ES-I3 (cell line): Measurements from ENCODE around the gene RHOBTB1.

ENCODE experiments used
- H3K36me3 ChIP-seq: 2 replicates; pipeline ENCODE4 v1.6.1; 2013; ENCODE audit warnings: mild to moderate bottlenecking, low read length, control low read depth, moderate library complexity; ENCODE audit not compliant: insufficient read depth
- H3K4me1 ChIP-seq: 2 replicates; pipeline ENCODE4 v1.6.1; 2013; ENCODE audit warnings: mild to moderate bottlenecking, control low read depth, low read length; ENCODE audit not compliant: insufficient read depth
- H3K9ac ChIP-seq: 2 replicates; pipeline ENCODE4 v1.6.1; 2013; ENCODE audit warnings: low read depth, mild to moderate bottlenecking, low read length, moderate library complexity
- H3K9me3 ChIP-seq: 2 replicates; pipeline ENCODE4 v1.6.1; 2013; ENCODE audit warnings: mild to moderate bottlenecking, low read length, moderate library complexity; ENCODE audit not compliant: control insufficient read depth, insufficient read depth

The RHOBTB1 gene

GRCh38 chr10:60896033-60896432 is 48.0 kb downstream of the RHOBTB1 start:
- no peak overlapping the region for H3K9ac ChIP-seq
- H3K9me3 ChIP-seq, result no peaks in the 10 kb centered on the region
- H3K36me3 ChIP-seq, result no peaks in the 10 kb centered on the region
- no peaks in the 10 kb centered on the region for H3K4me1 ChIP-seq

- no peaks in the 10 kb centered on the region for H3K9me3 ChIP-seq
Observed at GRCh38 chr10:60894786-60895185, 49.2 kb downstream of the RHOBTB1 start.

DNA sequence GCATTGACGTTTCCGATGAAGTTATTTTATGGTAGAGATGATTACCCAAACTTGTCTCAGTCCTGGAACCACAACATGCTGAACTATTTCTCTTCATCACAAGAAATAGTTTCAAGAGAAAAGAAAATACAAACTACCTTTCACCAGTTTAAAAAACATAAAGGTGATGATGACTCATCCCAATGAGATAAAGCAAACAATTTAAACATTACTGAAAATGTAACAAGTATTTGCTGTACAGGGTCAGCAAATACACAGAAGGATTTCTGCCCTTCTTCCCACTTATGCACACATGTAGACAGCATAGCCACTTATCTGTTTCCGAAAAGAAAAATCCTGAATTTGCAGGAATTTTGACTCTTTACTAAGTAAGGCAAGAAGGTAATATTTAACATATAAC is 50.8 kb downstream of the RHOBTB1 start:
- Histone ChIP-seq H3K36me3 (no peaks in the 10 kb centered on the region), H3K9ac (no peak overlapping the region), H3K4me1 (no peaks in the 10 kb centered on the region), H3K9me3 (no peaks in the 10 kb centered on the region)

More at GRCh38 chr10:60894786-60895185, 49.2 kb downstream of the RHOBTB1 start:
- Histone ChIP-seq H3K36me3 (no peaks in the 10 kb centered on the region), H3K9ac (no peak overlapping the region), H3K4me1 (no peaks in the 10 kb centered on the region)

DNA sequence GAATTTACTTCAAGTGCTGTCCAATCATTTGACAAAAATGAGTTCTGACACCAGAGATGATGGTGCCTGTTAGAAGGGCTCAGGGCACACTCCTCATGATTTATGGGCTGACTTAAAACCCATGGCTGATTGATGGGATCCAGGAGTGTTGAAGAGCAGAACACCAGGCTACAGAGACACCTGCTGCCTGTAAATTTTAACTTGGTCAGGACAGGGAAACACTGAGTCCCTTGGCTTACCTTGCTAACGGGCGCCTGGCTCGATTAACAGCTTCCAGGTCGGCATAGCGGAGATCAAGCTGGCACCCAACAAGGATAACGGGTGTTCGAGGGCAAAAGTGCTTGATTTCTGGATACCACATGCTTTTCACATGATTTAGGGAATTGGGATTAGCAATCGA is 51.4 kb downstream of the RHOBTB1 start:
- H3K4me1 ChIP-seq, result no peaks in the 10 kb centered on the region
- peaks cover 3% of the 10 kb centered on the region; the same call in 1 of the 2 replicates for H3K36me3 ChIP-seq

GRCh38 chr10:60890811-60891210 is 53.2 kb downstream of the RHOBTB1 start:
- Histone ChIP-seq H3K36me3 (peaks cover 3% of the 10 kb centered on the region; the same call in 1 of the 2 replicates), H3K9ac (no peak overlapping the region), H3K9me3 (no peaks in the 10 kb centered on the region), H3K4me1 (no peaks in the 10 kb centered on the region)

More for the DNA sequence above, 51.4 kb downstream of the RHOBTB1 start:
- H3K9me3 ChIP-seq, result no peaks in the 10 kb centered on the region
- no peak overlapping the region for H3K9ac ChIP-seq

DNA sequence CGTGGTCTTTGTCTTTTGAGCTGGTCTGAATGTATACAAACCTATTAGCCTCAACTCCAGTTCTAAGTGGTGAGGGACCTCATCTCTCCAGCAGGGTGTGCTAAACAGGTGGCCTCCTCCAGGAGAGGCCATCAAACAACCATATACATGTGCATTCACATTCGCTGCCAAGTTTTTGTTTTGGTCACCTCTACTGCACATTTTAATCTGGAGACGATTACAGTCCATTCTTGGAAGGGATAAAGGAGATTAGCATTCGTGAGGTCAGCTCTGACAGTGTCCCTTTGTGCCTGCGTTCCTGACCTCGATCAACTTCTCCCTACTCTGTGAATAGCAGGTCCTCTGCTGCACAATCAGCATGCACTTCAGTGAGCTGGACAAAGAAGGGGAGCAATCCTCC is 60.8 kb downstream of the RHOBTB1 start:
- no peak overlapping the region for H3K9ac ChIP-seq
- H3K36me3 ChIP-seq, result peaks cover 3% of the 10 kb centered on the region; the same call in 1 of the 2 replicates
- peaks cover 8% of the 10 kb centered on the region; the same call in 1 of the 2 replicates for H3K4me1 ChIP-seq
- no peaks in the 10 kb centered on the region for H3K9me3 ChIP-seq

- Histone ChIP-seq H3K9me3 (no peaks in the 10 kb centered on the region; the same call in 1 of the 2 replicates), H3K36me3 (no peaks in the 10 kb centered on the region), H3K9ac (no peak overlapping the region), H3K4me1 (peaks cover 10% of the 10 kb centered on the region; the same call in 1 of the 2 replicates)
Observed at GRCh38 chr10:60878224-60878623, 65.8 kb downstream of the RHOBTB1 start.

DNA sequence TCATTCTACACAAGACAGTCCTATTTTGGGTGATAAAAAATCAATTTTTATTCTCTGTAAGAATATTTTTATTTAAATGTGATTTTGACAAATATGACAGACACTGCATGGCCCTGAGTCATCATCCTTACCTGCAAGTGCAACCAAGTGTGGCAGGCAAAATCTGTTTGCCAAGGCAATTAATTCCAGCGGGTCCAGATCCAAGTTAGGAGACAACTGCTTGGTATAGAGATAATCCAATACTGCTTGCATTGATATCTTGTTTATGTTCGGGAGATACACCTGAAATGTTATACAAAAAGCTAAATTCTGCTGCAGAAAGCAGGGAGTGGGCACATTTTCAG is 66.2 kb downstream of the RHOBTB1 start:
- no peaks in the 10 kb centered on the region for H3K36me3 ChIP-seq
- no peaks in the 10 kb centered on the region; the same call in 1 of the 2 replicates for H3K9me3 ChIP-seq
- H3K9ac ChIP-seq, result no peak overlapping the region
- H3K4me1 ChIP-seq, result peaks cover 10% of the 10 kb centered on the region; the same call in 1 of the 2 replicates

GRCh38 chr10:60877061-60877776 is 66.8 kb downstream of the RHOBTB1 start:
- no peak overlapping the region for H3K9ac ChIP-seq
- peaks cover 10% of the 10 kb centered on the region; the same call in 1 of the 2 replicates for H3K4me1 ChIP-seq
- H3K36me3 ChIP-seq, result no peaks in the 10 kb centered on the region
- no peaks in the 10 kb centered on the region; the same call in 1 of the 2 replicates for H3K9me3 ChIP-seq

GRCh38 chr10:60873758-60874157 is 70.2 kb downstream of the RHOBTB1 start:
- Histone ChIP-seq H3K9me3 (no peaks in the 10 kb centered on the region; the same call in 1 of the 2 replicates), H3K36me3 (no peaks in the 10 kb centered on the region), H3K9ac (no peak overlapping the region), H3K4me1 (peaks cover 18% of the 10 kb centered on the region)

GRCh38 chr10:60872451-60872850 is 71.5 kb downstream of the RHOBTB1 start:
- Histone ChIP-seq H3K9me3 (no peaks in the 10 kb centered on the region; the same call in 1 of the 2 replicates), H3K36me3 (no peaks in the 10 kb centered on the region), H3K4me1 (peaks cover 18% of the 10 kb centered on the region)

GRCh38 chr10:60871215-60871614 is 72.8 kb downstream of the RHOBTB1 start:
- Histone ChIP-seq H3K4me1 (peaks cover 18% of the 10 kb centered on the region), H3K36me3 (no peaks in the 10 kb centered on the region), H3K9me3 (no peaks in the 10 kb centered on the region; the same call in 1 of the 2 replicates), H3K9ac (no peak overlapping the region)

More at GRCh38 chr10:60872451-60872850, 71.5 kb downstream of the RHOBTB1 start:
- H3K9ac ChIP-seq, result no peak overlapping the region

DNA sequence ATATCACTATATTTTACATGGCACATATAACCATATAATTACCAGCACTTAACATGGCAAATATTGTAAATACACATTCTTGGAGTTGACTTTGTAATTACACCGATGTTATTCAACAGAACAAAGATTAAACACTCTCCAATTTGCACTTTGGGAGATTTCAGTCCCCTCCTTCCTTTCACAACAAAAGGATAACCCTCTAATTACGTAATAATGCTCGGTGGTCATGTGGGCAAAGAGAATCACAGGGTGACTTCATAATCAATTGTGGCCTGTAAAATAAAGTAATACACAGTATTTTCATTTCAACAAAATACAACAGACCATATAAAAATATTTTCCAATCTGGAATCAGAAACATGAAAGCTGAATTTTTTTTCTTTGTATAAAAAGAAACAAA is 73.2 kb downstream of the RHOBTB1 start:
- H3K4me1 ChIP-seq, result peaks cover 18% of the 10 kb centered on the region
- no peaks in the 10 kb centered on the region for H3K36me3 ChIP-seq
- no peak overlapping the region for H3K9ac ChIP-seq
- no peaks in the 10 kb centered on the region; the same call in 1 of the 2 replicates for H3K9me3 ChIP-seq

DNA sequence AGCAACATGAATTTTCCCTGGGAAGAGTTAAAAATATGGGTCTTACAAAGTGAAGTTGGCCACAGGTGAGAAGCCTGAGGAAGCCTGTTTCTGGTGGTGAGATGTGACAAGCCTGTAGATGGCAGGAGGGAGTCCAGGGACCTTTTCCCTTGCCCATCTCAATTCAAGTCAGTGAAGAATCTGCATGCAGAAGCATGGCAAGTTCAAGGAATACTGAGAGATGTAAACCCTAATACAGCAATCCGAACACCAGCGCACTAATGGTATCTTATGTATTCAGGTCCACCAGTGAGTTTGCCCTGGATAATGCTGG is 73.6 kb downstream of the RHOBTB1 start:
- Histone ChIP-seq H3K36me3 (no peaks in the 10 kb centered on the region), H3K9me3 (no peaks in the 10 kb centered on the region), H3K4me1 (peaks cover 18% of the 10 kb centered on the region), H3K9ac (no peak overlapping the region)

GRCh38 chr10:60869652-60870415 is 74.2 kb downstream of the RHOBTB1 start:
- Histone ChIP-seq H3K9me3 (no peaks in the 10 kb centered on the region), H3K36me3 (no peaks in the 10 kb centered on the region), H3K4me1 (peaks cover 15% of the 10 kb centered on the region), H3K9ac (no peak overlapping the region)
